HepG2 (cell line): ENCODE results near the gene PREX1.
"Not testable (repeated sequence)": the region's sequence is repeated elsewhere in the genome, so short reads cannot be mapped to it uniquely, and the experiment has no call there.

ENCODE experiments used
- CTCF ChIP-seq: sonication (generic); formaldehyde crosslinking; IDR thresholded peaks from 2 replicates; pipeline ENCODE4 v1.5.0; 2020; ENCODE audit warnings: mild to moderate bottlenecking, missing genetic modification reagents, moderate library complexity
- POLR2AphosphoS5 ChIP-seq: IDR thresholded peaks from 2 replicates; pipeline ENCODE4 v1.6.1; 2012; ENCODE audit warnings: low read depth, low read length
- ZNF274 ChIP-seq: sonication (generic); formaldehyde crosslinking; IDR thresholded peaks from 2 replicates; pipeline ENCODE4 v1.5.1; 2020; ENCODE audit warnings: mild to moderate bottlenecking, missing genetic modification reagents
- ZNF296 ChIP-seq: sonication (generic); formaldehyde crosslinking; conservative IDR thresholded peaks from 2 replicates; pipeline ENCODE4 v1.5.0; 2020; ENCODE audit warnings: mild to moderate bottlenecking, missing genetic modification reagents
- TF ChIP-seq, protein P1 (sequence below): fragments of 450-650 bp; IDR thresholded peaks from 2 replicates; pipeline ENCODE4 v1.6.1; 2016

- TF ChIP-seq CTCF (CRISPR knock-in tag); POLR2AphosphoS5; ZNF274 (CRISPR knock-in tag); ZNF296 (CRISPR knock-in tag): not testable (repeated sequence)
- TF ChIP-seq, protein P1, sequence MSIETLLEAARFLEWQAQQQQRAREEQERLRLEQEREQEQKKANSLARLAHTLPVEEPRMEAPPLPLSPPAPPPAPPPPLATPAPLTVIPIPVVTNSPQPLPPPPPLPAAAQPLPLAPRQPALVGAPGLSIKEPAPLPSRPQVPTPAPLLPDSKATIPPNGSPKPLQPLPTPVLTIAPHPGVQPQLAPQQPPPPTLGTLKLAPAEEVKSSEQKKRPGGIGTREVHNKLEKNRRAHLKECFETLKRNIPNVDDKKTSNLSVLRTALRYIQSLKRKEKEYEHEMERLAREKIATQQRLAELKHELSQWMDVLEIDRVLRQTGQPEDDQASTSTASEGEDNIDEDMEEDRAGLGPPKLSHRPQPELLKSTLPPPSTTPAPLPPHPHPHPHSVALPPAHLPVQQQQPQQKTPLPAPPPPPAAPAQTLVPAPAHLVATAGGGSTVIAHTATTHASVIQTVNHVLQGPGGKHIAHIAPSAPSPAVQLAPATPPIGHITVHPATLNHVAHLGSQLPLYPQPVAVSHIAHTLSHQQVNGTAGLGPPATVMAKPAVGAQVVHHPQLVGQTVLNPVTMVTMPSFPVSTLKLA = not testable (repeated sequence)
These were observed 71.0 kb downstream of the PREX1 start for GRCh38 chr20:48756774-48757173.
